Ovary (tissue), 3 donors: ENCODE measurements around the gene DAPL1.

ENCODE experiments used
- CTCF ChIP-seq, 3 donors: fragments of 450-650 bp in 2 of 3; fragments of 200-600 bp in 1 of 3; IDR thresholded peaks; one replicate each; pipeline versions ENCODE4 v1.5.1 to v1.8.0; 2016 to 2022; ENCODE audit warnings: antibody characterized with exemption in 3 of 3, mild to moderate bottlenecking in 1 of 3
- EP300 ChIP-seq: sonication (generic); formaldehyde crosslinking; IDR thresholded peaks from one replicate; pipeline ENCODE4 v1.6.1; 2017; ENCODE audit warnings: antibody characterized with exemption
- POLR2A ChIP-seq: fragments of 450-650 bp; IDR thresholded peaks from one replicate; pipeline ENCODE4 v1.6.1; 2017; ENCODE audit warnings: antibody characterized with exemption, mild to moderate bottlenecking, moderate library complexity
- donor health status: DM: no; HTN: no; CAD: no.

- TF ChIP-seq CTCF (IDR thresholded peaks at IDR 0.05) = no peak
- no peak for TF ChIP-seq POLR2A
- no peak for TF ChIP-seq EP300
Measured at GRCh38 chr2:158766524-158766923, 28.6 kb upstream of the DAPL1 start.
